ENCODE measurements around the gene CTSO. TPM values are rescaled to one million over a fixed set of nuclear protein-coding genes. Genes with fewer than 3 reads are reported as not detected.

The CTSO gene
- total RNA-seq, 1 donor from 2014 or later = 6.5 TPM

GRCh38 chr4:155909615-155910226 lies 43.9 kb downstream of the CTSO start:
- no peak for DNase-seq (ENCODE audit: low read depth)
- no peak overlapping the region for H3K4me3 ChIP-seq (ENCODE audit: low read depth, low read length)
- no peak for TF ChIP-seq CTCF (conservative IDR thresholded peaks at IDR 0.05; ENCODE audit: low read depth, low read length)

DNA sequence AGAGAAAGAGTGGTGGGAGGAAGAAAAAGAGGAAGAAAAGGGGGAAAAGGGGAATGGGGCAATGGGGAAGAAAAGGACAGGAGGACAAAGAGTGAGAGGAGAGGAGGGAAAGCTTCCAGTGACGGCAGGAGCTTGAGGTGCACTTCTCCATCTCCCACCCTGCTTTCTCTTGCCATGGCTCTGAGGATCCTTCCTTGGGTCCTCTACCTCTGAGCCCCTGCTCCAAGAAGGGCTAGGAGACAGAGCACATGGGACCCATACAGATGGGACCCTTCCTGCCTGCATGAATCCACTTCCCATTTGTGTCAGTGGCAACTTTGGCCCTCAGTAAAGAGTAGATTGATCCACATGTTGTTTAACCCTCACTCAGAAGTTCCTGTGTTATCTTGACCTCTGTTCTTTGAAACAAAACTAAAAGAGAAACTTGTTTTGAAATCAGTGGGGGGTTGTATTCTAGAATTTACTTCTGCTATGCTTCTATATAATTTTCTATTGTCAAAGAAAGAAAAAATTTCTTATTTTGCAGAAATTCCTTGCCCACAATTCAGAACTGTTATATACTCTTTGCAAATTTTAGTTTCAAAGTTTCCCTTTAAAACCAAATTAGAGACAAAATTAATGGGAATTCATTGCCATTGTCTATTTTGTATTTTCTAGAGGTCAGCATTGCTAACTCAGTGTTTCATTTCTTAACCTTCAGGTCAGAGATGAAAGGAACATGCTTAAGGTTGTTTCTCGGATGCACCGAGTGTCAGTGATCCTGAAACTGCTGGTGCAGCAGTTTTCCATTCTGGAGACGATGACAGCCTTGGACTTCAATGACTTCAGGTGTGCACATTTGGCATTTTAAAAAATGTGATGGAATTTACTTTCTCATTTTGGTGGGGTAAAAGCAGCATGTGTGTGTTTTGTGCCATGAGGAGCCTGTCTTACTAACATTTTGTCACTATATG lies 45.2 kb downstream of the CTSO start:
- no peak for DNase-seq (ENCODE audit: low read depth)
- TF ChIP-seq CTCF (conservative IDR thresholded peaks at IDR 0.05; ENCODE audit: low read depth, low read length) = no peak
- H3K4me3 ChIP-seq (ENCODE audit: low read depth, low read length) = no peak overlapping the region

- DNase-seq (ENCODE audit: low read depth) = no peak
- no peak for TF ChIP-seq CTCF (conservative IDR thresholded peaks at IDR 0.05; ENCODE audit: low read depth, low read length)
- no peak overlapping the region for H3K4me3 ChIP-seq (ENCODE audit: low read depth, low read length)
Measured at GRCh38 chr4:155907556-155907955, 46.1 kb downstream of the CTSO start.

- peak; percentile 30 for DNase-seq (ENCODE audit: low read depth)
- no peak for TF ChIP-seq CTCF (conservative IDR thresholded peaks at IDR 0.05; ENCODE audit: low read depth, low read length)
- no peak overlapping the region for H3K4me3 ChIP-seq (ENCODE audit: low read depth, low read length)
Measured at GRCh38 chr4:155906554-155907247, 47.0 kb downstream of the CTSO start.

- no peak for DNase-seq (ENCODE audit: low read depth)
- TF ChIP-seq CTCF (conservative IDR thresholded peaks at IDR 0.05; ENCODE audit: low read depth, low read length) = no peak
- no peak overlapping the region for H3K4me3 ChIP-seq (ENCODE audit: low read depth, low read length)
Measured at GRCh38 chr4:155904331-155904730, 49.3 kb downstream of the CTSO start.

- H3K4me3 ChIP-seq (ENCODE audit: low read depth, low read length) = no peak within 1 kb of the TSS
- DNase-seq (ENCODE audit: low read depth) = no peak
- TF ChIP-seq CTCF (conservative IDR thresholded peaks at IDR 0.05; ENCODE audit: low read depth, low read length) = no peak
Measured at GRCh38 chr4:155903453-155903852, 50.2 kb downstream of the CTSO start, which contains the start of gene TDO2. Gene TDO2 (plus strand): TSS chr4:155903696. CDS start chr4:155903759, 63 bp downstream.

All from epithelial cell of proximal tubule (primary cell).